Fibroblast of lung (primary cell): ENCODE measurements around the gene PPP4R4. TPM values are rescaled to one million over a fixed set of nuclear protein-coding genes. Genes with fewer than 3 reads are reported as not detected.

Source experiments
- DNase-seq, 2 donors: peaks; one replicate each; pipeline versions ENCODE4 v3.0.0 to v3.0.0-alpha.2; 2010; ENCODE audit warnings: low read depth in 2 of 2
- H2AFZ ChIP-seq: 2 replicates; pipeline ENCODE4 v1.5.1; 2012; ENCODE audit warnings: low read length, control low read depth, inconsistent platforms
- H3K27ac ChIP-seq: 2 replicates; pipeline ENCODE4 v1.5.1; 2011; ENCODE audit warnings: low read length, control low read depth; ENCODE audit not compliant: insufficient read depth
- H3K27me3 ChIP-seq: 2 replicates; pipeline ENCODE4 v1.5.1; 2011; ENCODE audit warnings: mild to moderate bottlenecking, low read length; ENCODE audit not compliant: control insufficient read depth, insufficient read depth
- H3K36me3 ChIP-seq: 2 replicates; pipeline ENCODE4 v1.5.1; 2011; ENCODE audit warnings: low read length; ENCODE audit not compliant: control insufficient read depth, insufficient read depth
- H3K4me1 ChIP-seq: 2 replicates; pipeline ENCODE4 v1.5.1; 2011; ENCODE audit warnings: low read length; ENCODE audit not compliant: control insufficient read depth, insufficient read depth; ENCODE audit errors: extremely low read depth
- H3K4me2 ChIP-seq: 2 replicates; pipeline ENCODE4 v1.5.1; 2011; ENCODE audit warnings: low read length, control low read depth; ENCODE audit not compliant: insufficient read depth; ENCODE audit errors: extremely low read depth
- H3K4me3 ChIP-seq, 4 experiments: fragments of 200-600 bp in 1 of 4; sonication (generic) in 1 of 4; replicated peaks in 1 of 4; 2 replicates each; pipeline ENCODE4 v1.5.1; 2011 to 2016; ENCODE audit warnings: low read length in 4 of 4, low read depth in 3 of 4, mild to moderate bottlenecking in 3 of 4, control low read depth in 2 of 4, inconsistent platforms in 1 of 4, mixed read lengths in 1 of 4; ENCODE audit not compliant: insufficient read depth in 1 of 4; ENCODE audit errors: control extremely low read depth in 1 of 4
- H3K79me2 ChIP-seq: 2 replicates; pipeline ENCODE4 v1.5.1; 2012; ENCODE audit warnings: mild to moderate bottlenecking, low read length, inconsistent platforms; ENCODE audit not compliant: control insufficient read depth, insufficient read depth
- H3K9ac ChIP-seq: 2 replicates; pipeline ENCODE4 v1.5.1; 2011; ENCODE audit warnings: mild to moderate bottlenecking, low read length, control low read depth; ENCODE audit not compliant: insufficient read depth
- H3K9me3 ChIP-seq: 2 replicates; pipeline ENCODE4 v1.5.1; 2012; ENCODE audit warnings: low read depth, low read length; ENCODE audit not compliant: control insufficient read depth, insufficient read depth
- H4K20me1 ChIP-seq: 2 replicates; pipeline ENCODE4 v1.5.1; 2011; ENCODE audit warnings: low read length; ENCODE audit not compliant: control insufficient read depth, insufficient read depth; ENCODE audit errors: extremely low read depth
- CTCF ChIP-seq, 2 donors: IDR thresholded peaks in 1 of 2; conservative IDR thresholded peaks in 1 of 2; 1 replicate in 1 of 2; 2 replicates in 1 of 2; pipeline ENCODE4 v1.5.1; 2011 to 2012; ENCODE audit warnings: low read length in 2 of 2, control low read depth in 1 of 2, inconsistent platforms in 1 of 2, low read depth in 1 of 2, mild to moderate bottlenecking in 1 of 2
- EZH2 ChIP-seq: IDR thresholded peaks from 2 replicates; pipeline ENCODE4 v1.5.1; 2012; ENCODE audit warnings: low read length, control low read depth, mild to moderate bottlenecking; ENCODE audit errors: missing control alignments
- polyA plus RNA-seq, 2 donors: library from polyadenylated mRNA; depleted of rRNA in 1 of 2; stranded (reverse) in 1 of 2; unstranded in 1 of 2; fragments of >200 nt; gene quantifications; 2 replicates each; pipeline ENCODE4 v1.2.1, GENCODE V29; 2011 to 2012; ENCODE audit warnings: missing spikeins in 1 of 2
- total RNA-seq: library from RNA; depleted of rRNA; stranded (reverse); fragments of >200 nt; gene quantifications from 2 replicates; pipeline ENCODE4 v1.2.1, GENCODE V29; 2014

The PPP4R4 gene
- total and polyA plus RNA-seq, 2 donors (not counting 1 experiment from before 2014, with no cell fraction given): 0.35 to 0.99 TPM

DNA sequence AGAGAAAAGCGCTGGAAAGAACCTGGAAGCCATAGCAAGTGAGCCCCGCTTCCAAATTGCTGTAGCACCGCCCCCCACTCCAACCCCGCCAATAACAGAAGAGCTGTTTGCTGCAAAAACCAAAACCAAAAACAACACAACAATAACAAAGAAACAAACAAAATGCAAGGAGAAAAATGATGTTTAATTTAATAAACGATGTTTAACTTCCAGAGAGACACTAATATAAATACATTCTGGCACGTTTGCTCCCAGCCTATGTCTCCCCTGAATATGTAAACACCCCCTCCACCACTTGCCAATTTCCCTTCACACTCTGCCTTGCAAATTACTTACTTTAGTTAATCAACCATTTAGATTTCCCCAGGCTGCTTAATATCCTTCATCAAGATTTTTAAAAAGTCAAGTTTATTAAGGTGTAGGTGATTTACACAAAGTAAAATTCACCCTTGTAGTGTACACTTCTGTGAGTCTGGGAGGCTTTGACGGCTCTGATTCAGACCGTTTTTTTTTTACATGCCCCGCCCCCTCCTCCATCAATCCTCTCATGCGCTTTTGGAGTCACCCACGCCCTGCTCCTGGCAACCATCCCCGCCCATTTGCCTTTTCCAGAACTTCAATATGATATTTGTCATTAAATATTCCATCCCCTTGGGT lies 44.2 kb upstream of the PPP4R4 start:
- Histone ChIP-seq H3K79me2 (no peaks in the 10 kb centered on the region), H3K27me3 (no peaks in the 10 kb centered on the region), H3K27ac (no peak overlapping the region), H3K4me2 (peak overlapping the region; percentile 42), H3K36me3 (peaks cover 8% of the 10 kb centered on the region), H3K4me1 (no peaks in the 10 kb centered on the region), H2AFZ (peak overlapping the region; percentile 12), H3K9ac (no peak overlapping the region), H3K9me3 (no peaks in the 10 kb centered on the region), H4K20me1 (no peaks in the 10 kb centered on the region), H3K4me3 (peak overlapping the region; percentile 43 to 93 (median 74))
- peak; percentile 53 to 60 for DNase-seq
- TF ChIP-seq CTCF (conservative IDR thresholded peaks at IDR 0.05 in 1 of 2, IDR thresholded peaks at IDR 0.05 in 1 of 2; ENCODE audit: low read depth in 1 of 2, low read length in 2 of 2): no peak
- no peak for TF ChIP-seq EZH2

- Histone ChIP-seq H3K4me3 (no peak overlapping the region), H3K9me3 (no peaks in the 10 kb centered on the region), H2AFZ (no peak overlapping the region), H3K27me3 (no peaks in the 10 kb centered on the region), H3K79me2 (no peaks in the 10 kb centered on the region), H3K4me1 (no peaks in the 10 kb centered on the region), H3K27ac (no peak overlapping the region), H3K36me3 (peaks cover 2% of the 10 kb centered on the region), H4K20me1 (no peaks in the 10 kb centered on the region), H3K4me2 (no peak overlapping the region), H3K9ac (no peak overlapping the region)
- peak; percentile 72 to 81 for TF ChIP-seq CTCF (conservative IDR thresholded peaks at IDR 0.05 in 1 of 2, IDR thresholded peaks at IDR 0.05 in 1 of 2; ENCODE audit: low read depth in 1 of 2, low read length in 2 of 2)
- no peak for TF ChIP-seq EZH2
- DNase-seq: peak; percentile 45 to 77
These were observed 41.7 kb upstream of the PPP4R4 start for GRCh38 chr14:94132285-94132887.

GRCh38 chr14:94135476-94135875 lies 38.6 kb upstream of the PPP4R4 start:
- H3K36me3 ChIP-seq: no peaks in the 10 kb centered on the region
- no peak overlapping the region for H3K4me3 ChIP-seq
- H3K4me2 ChIP-seq: no peak overlapping the region
- no peaks in the 10 kb centered on the region for H3K27me3 ChIP-seq
- H3K79me2 ChIP-seq: no peaks in the 10 kb centered on the region
- H2AFZ ChIP-seq: no peak overlapping the region
- H3K9me3 ChIP-seq: no peaks in the 10 kb centered on the region
- no peak for DNase-seq
- no peak for TF ChIP-seq CTCF (conservative IDR thresholded peaks at IDR 0.05 in 1 of 2, IDR thresholded peaks at IDR 0.05 in 1 of 2; ENCODE audit: low read depth in 1 of 2, low read length in 2 of 2)
- TF ChIP-seq EZH2: no peak
- H3K4me1 ChIP-seq: no peaks in the 10 kb centered on the region
- no peak overlapping the region for H3K27ac ChIP-seq
- H3K9ac ChIP-seq: no peak overlapping the region
- H4K20me1 ChIP-seq: no peaks in the 10 kb centered on the region
